ENCODE measurements around the gene CD207. TPM values are rescaled to one million over a fixed set of nuclear protein-coding genes. Genes with fewer than 3 reads are reported as not detected.

CD207 gene
- total RNA-seq, 1 donor from 2014 or later, result not detected

- intact Hi-C loops (cut with DNase I), result no loop called here
- no peak for DNase-seq
- ATAC-seq (ENCODE audit: poor library complexity), result no peak
Measured at GRCh38 chr2:70832386-70832785, 3.2 kb downstream of the CD207 start.

- no peak for DNase-seq
- intact Hi-C loops (cut with DNase I), result no loop called here
- no peak for ATAC-seq (ENCODE audit: poor library complexity)
Measured at GRCh38 chr2:70831861-70832260, 3.8 kb downstream of the CD207 start.

- intact Hi-C loops (cut with DNase I), result no loop called here
- ATAC-seq (ENCODE audit: poor library complexity) (peak; percentile 47), DNase-seq (peak; percentile 56)
Measured at GRCh38 chr2:70830366-70830765, 5.2 kb downstream of the CD207 start.

- no peak for DNase-seq
- ATAC-seq (ENCODE audit: poor library complexity), result no peak
- intact Hi-C loops (cut with DNase I), result no loop called here
Measured at GRCh38 chr2:70829916-70830315, 5.7 kb downstream of the CD207 start.

GRCh38 chr2:70828914-70829824 lies 6.4 kb downstream of the CD207 start:
- intact Hi-C loops (cut with DNase I), result no loop called here
- no peak for DNase-seq
- ATAC-seq (ENCODE audit: poor library complexity), result peak; percentile 33

GRCh38 chr2:70828115-70828514 lies 7.5 kb downstream of the CD207 start:
- intact Hi-C loops (cut with DNase I), result no loop called here
- ATAC-seq (ENCODE audit: poor library complexity) (no peak), DNase-seq (no peak)

GRCh38 chr2:70827388-70827787 lies 8.2 kb downstream of the CD207 start:
- intact Hi-C loops (cut with DNase I), result no loop called here

GRCh38 chr2:70826696-70827350 lies 8.8 kb downstream of the CD207 start:
- ATAC-seq (ENCODE audit: poor library complexity) (no peak), DNase-seq (no peak)
- intact Hi-C loops (cut with DNase I), result no loop called here

More at GRCh38 chr2:70827388-70827787, 8.2 kb downstream of the CD207 start:
- DNase-seq, result no peak
- no peak for ATAC-seq (ENCODE audit: poor library complexity)

GRCh38 chr2:70823249-70823648 lies 12.4 kb downstream of the CD207 start:
- ATAC-seq (ENCODE audit: poor library complexity) (no peak), DNase-seq (no peak)
- intact Hi-C loops (cut with DNase I), result no loop called here

- intact Hi-C loops (cut with DNase I), result no loop called here
- ATAC-seq (ENCODE audit: poor library complexity) (no peak), DNase-seq (no peak)
Measured at GRCh38 chr2:70822843-70823242, 12.8 kb downstream of the CD207 start.

- ATAC-seq (ENCODE audit: poor library complexity), result no peak
- intact Hi-C loops (cut with DNase I), result no loop called here
- no peak for DNase-seq
Measured at GRCh38 chr2:70820499-70820898, 15.1 kb downstream of the CD207 start, which contains the start of gene CLEC4F. Gene CLEC4F, minus strand, starts transcription at chr2:70820599. Its CDS starts 76 bp downstream, at chr2:70820523.

GRCh38 chr2:70817284-70817954 lies 18.2 kb downstream of the CD207 start:
- intact Hi-C loops (cut with DNase I), result no loop called here
- ATAC-seq (ENCODE audit: poor library complexity) (no peak), DNase-seq (no peak)

GRCh38 chr2:70816726-70817125 lies 18.9 kb downstream of the CD207 start:
- intact Hi-C loops (cut with DNase I), result no loop called here
- ATAC-seq (ENCODE audit: poor library complexity) (no peak), DNase-seq (no peak)

GRCh38 chr2:70808983-70809958 lies 26.3 kb downstream of the CD207 start:
- ATAC-seq (ENCODE audit: poor library complexity), result no peak
- DNase-seq, result no peak
- intact Hi-C loops (cut with DNase I), result no loop called here

GRCh38 chr2:70807828-70808118 lies 27.8 kb downstream of the CD207 start:
- ATAC-seq (ENCODE audit: poor library complexity) (no peak), DNase-seq (no peak)
- intact Hi-C loops (cut with DNase I), result no loop called here

- intact Hi-C loops (cut with DNase I), result no loop called here
- ATAC-seq (ENCODE audit: poor library complexity), result no peak
- DNase-seq, result no peak
Measured at GRCh38 chr2:70807102-70807827, 28.4 kb downstream of the CD207 start.

- DNase-seq (no peak), ATAC-seq (ENCODE audit: poor library complexity) (no peak)
- intact Hi-C loops (cut with DNase I), result no loop called here
Measured at GRCh38 chr2:70806620-70807019, 29.0 kb downstream of the CD207 start.

GRCh38 chr2:70806013-70806412 lies 29.6 kb downstream of the CD207 start:
- no peak for DNase-seq
- ATAC-seq (ENCODE audit: poor library complexity), result no peak
- intact Hi-C loops (cut with DNase I), result no loop called here

Data from Right ventricle myocardium superior (tissue), 1 donor.